ENCODE measurements around the gene CD38. TPM values are rescaled to one million over a fixed set of nuclear protein-coding genes. Genes with fewer than 3 reads are reported as not detected.

The CD38 gene
- total and polyA plus RNA-seq, 2 of the 13 experiments (the other 11 are each of a cell fraction or from before 2014, with no cell fraction given): not detected

GRCh38 chr4:15740764-15741404, 37.2 kb upstream of the CD38 start (continued):
- TF ChIP-seq, protein P1, sequence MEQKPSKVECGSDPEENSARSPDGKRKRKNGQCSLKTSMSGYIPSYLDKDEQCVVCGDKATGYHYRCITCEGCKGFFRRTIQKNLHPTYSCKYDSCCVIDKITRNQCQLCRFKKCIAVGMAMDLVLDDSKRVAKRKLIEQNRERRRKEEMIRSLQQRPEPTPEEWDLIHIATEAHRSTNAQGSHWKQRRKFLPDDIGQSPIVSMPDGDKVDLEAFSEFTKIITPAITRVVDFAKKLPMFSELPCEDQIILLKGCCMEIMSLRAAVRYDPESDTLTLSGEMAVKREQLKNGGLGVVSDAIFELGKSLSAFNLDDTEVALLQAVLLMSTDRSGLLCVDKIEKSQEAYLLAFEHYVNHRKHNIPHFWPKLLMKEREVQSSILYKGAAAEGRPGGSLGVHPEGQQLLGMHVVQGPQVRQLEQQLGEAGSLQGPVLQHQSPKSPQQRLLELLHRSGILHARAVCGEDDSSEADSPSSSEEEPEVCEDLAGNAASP (CRISPR knock-in tag; IDR thresholded peaks at IDR 0.05; ENCODE audit: borderline replicate concordance): peak; percentile 44; the same call in 1 of the 2 replicates
- TF ChIP-seq SMAD3 (CRISPR knock-in tag; IDR thresholded peaks at IDR 0.05) (peak; percentile 60; the same call in 1 of the 2 replicates), CBX1 (IDR thresholded peaks at IDR 0.05; ENCODE audit: low read depth) (no peak), MZF1 (CRISPR knock-in tag; IDR thresholded peaks at IDR 0.05; ENCODE audit: borderline replicate concordance) (no peak), TRIM24 (CRISPR knock-in tag; IDR thresholded peaks at IDR 0.05) (no peak), SP140L (CRISPR knock-in tag; IDR thresholded peaks at IDR 0.05; ENCODE audit: borderline replicate concordance) (no peak), TBL1XR1 (IDR thresholded peaks at IDR 0.05; ENCODE audit: borderline replicate concordance, low read length, partially characterized antibody) (peak; percentile 36), ATF1 (CRISPR knock-in tag; IDR thresholded peaks at IDR 0.05) (no peak), RXRA (CRISPR knock-in tag; IDR thresholded peaks at IDR 0.05) (peak; percentile 39; the same call in 1 of the 2 replicates), ZNF512B (CRISPR knock-in tag; IDR thresholded peaks at IDR 0.05; ENCODE audit: borderline replicate concordance) (no peak), NR2F2 (IDR thresholded peaks at IDR 0.05; ENCODE audit: borderline replicate concordance, low read depth) (peak; percentile 56; the same call in 1 of the 2 replicates), ZNF460 (CRISPR knock-in tag; IDR thresholded peaks at IDR 0.05; ENCODE audit: borderline replicate concordance) (no peak), GPN1 (CRISPR knock-in tag; IDR thresholded peaks at IDR 0.05; ENCODE audit: borderline replicate concordance) (no peak), REST (IDR thresholded peaks at IDR 0.05; ENCODE audit: borderline replicate concordance in 1 of 2, low read depth in 1 of 2, low read length in 2 of 2) (no peak), HIVEP1 (CRISPR knock-in tag; IDR thresholded peaks at IDR 0.05) (no peak), GABPA (IDR thresholded peaks at IDR 0.05; ENCODE audit: low read depth, low read length) (no peak), GABPA (CRISPR knock-in tag; IDR thresholded peaks at IDR 0.05; ENCODE audit: low read depth) (no peak), ZNF75D (CRISPR knock-in tag; IDR thresholded peaks at IDR 0.05; ENCODE audit: borderline replicate concordance) (no peak), ZEB1 (IDR thresholded peaks at IDR 0.05; ENCODE audit: insufficient replicate concordance, low read depth) (no peak)
- TF ChIP-seq, protein P2, sequence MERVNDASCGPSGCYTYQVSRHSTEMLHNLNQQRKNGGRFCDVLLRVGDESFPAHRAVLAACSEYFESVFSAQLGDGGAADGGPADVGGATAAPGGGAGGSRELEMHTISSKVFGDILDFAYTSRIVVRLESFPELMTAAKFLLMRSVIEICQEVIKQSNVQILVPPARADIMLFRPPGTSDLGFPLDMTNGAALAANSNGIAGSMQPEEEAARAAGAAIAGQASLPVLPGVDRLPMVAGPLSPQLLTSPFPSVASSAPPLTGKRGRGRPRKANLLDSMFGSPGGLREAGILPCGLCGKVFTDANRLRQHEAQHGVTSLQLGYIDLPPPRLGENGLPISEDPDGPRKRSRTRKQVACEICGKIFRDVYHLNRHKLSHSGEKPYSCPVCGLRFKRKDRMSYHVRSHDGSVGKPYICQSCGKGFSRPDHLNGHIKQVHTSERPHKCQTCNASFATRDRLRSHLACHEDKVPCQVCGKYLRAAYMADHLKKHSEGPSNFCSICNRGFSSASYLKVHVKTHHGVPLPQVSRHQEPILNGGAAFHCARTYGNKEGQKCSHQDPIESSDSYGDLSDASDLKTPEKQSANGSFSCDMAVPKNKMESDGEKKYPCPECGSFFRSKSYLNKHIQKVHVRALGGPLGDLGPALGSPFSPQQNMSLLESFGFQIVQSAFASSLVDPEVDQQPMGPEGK (CRISPR knock-in tag; IDR thresholded peaks at IDR 0.05): no peak
